Measurements from ENCODE around the gene DVL1. TPM values are rescaled to one million over a fixed set of nuclear protein-coding genes. Genes with fewer than 3 reads are reported as not detected.

Gene DVL1
- polyA plus RNA-seq, 1 donor from 2014 or later, result 100 TPM

Small RNA genes within 50 kb of the gene (small RNA-seq; reads per million reads assigned to genes)
- gene MIR6726, result 0 to 5.5 (median 3.2) reads per million in 3 experiments

Other genes starting within 250 kb of the DVL1 start
- gene C1orf159, start 233.3 kb downstream of the DVL1 start, polyA plus RNA-seq, result 31.5 and 52.6 TPM in 2 replicates
- gene TTLL10, start 175.5 kb downstream of the DVL1 start, polyA plus RNA-seq, result not detected in 2 replicates
- not detected in 2 replicates for gene TNFRSF18, start 142.8 kb downstream of the DVL1 start, polyA plus RNA-seq
- gene TNFRSF4, start 135.3 kb downstream of the DVL1 start, polyA plus RNA-seq, result 0.66 TPM in 1 of 2 replicates, not detected in the other
- 91.2 and 114 TPM in 2 replicates for gene SDF4, start 117.4 kb downstream of the DVL1 start, polyA plus RNA-seq
- 46.5 and 52.6 TPM in 2 replicates for gene B3GALT6, start 117.2 kb downstream of the DVL1 start, polyA plus RNA-seq
- 0.74 TPM in 1 of 2 replicates, not detected in the other for gene C1QTNF12, start 102.7 kb downstream of the DVL1 start, polyA plus RNA-seq
- gene UBE2J2, start 75.6 kb downstream of the DVL1 start, polyA plus RNA-seq, result 76.5 and 79.7 TPM in 2 replicates
- gene SCNN1D, start 69.0 kb downstream of the DVL1 start, polyA plus RNA-seq, result 9.8 and 16.0 TPM in 2 replicates
- gene ACAP3, start 41.5 kb downstream of the DVL1 start, polyA plus RNA-seq, result 186 and 230 TPM in 2 replicates
- gene PUSL1, start 40.8 kb downstream of the DVL1 start, polyA plus RNA-seq, result 25.0 and 36.8 TPM in 2 replicates
- 131 and 132 TPM in 2 replicates for gene INTS11, start 24.8 kb downstream of the DVL1 start, polyA plus RNA-seq
- 9.9 and 13.3 TPM in 2 replicates for gene CPTP, start 24.6 kb downstream of the DVL1 start, polyA plus RNA-seq
- 1.0 and 1.2 TPM in 2 replicates for gene TAS1R3, start 18.1 kb downstream of the DVL1 start, polyA plus RNA-seq
- 0.92 and 1.7 TPM in 2 replicates for gene MXRA8, start 9.1 kb upstream of the DVL1 start, polyA plus RNA-seq
- gene AURKAIP1, start 25.8 kb upstream of the DVL1 start, polyA plus RNA-seq, result 104 and 119 TPM in 2 replicates
- gene CCNL2, start 49.9 kb upstream of the DVL1 start, polyA plus RNA-seq, result 696 and 734 TPM in 2 replicates
- 168 and 204 TPM in 2 replicates for gene MRPL20, start 57.9 kb upstream of the DVL1 start, polyA plus RNA-seq
- 0.28 TPM in 1 of 2 replicates, not detected in the other for gene ANKRD65, start 71.9 kb upstream of the DVL1 start, polyA plus RNA-seq
- gene VWA1, start 86.3 kb upstream of the DVL1 start, polyA plus RNA-seq, result 0.88 and 1.4 TPM in 2 replicates
- gene ATAD3C, start 100.3 kb upstream of the DVL1 start, polyA plus RNA-seq, result not detected in 2 replicates
- gene ATAD3B, start 122.3 kb upstream of the DVL1 start, polyA plus RNA-seq, result 51.3 and 57.2 TPM in 2 replicates
- 30.3 and 42.7 TPM in 2 replicates for gene ATAD3A, start 162.7 kb upstream of the DVL1 start, polyA plus RNA-seq
- gene TMEM240, start 191.2 kb upstream of the DVL1 start, polyA plus RNA-seq, result 46.7 and 52.1 TPM in 2 replicates
- 56.2 and 66.3 TPM in 2 replicates for gene SSU72, start 225.4 kb upstream of the DVL1 start, polyA plus RNA-seq